ENCODE results near the gene NLRP14. TPM values are rescaled to one million over a fixed set of nuclear protein-coding genes. Genes with fewer than 3 reads are reported as not detected.

Gene NLRP14
- total and polyA plus RNA-seq, 9 of the 15 experiments (the other 6 are each of a cell fraction or from before 2014, with no cell fraction given) = 0.27 to 1.2 (median 0.54) TPM

DNA sequence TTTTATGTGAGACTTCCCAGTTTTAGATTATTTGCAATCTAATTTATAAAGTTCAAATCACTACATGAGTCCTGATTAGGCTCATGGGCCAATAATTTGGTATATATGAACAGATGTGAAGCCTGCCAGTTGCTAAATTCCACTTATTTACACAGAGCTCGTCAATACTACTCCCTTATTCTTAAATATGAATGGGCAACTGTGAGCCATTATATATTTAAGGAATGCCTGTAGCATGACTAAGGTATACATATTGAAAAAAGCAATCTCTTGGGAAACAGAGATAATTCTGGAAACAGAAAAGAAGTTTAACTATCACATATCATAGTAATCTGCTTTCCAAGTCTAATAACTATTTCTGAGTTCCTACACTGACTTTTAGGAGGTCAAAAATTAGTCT is 95.5 kb downstream of the NLRP14 start:
- ChIA-PET CTCF (ENCODE audit: low intra/inter-chr PET ratio) (interaction anchor here (0.5 kb wide), 1 partner anchor 246 kb away, joined by 4 read pairs; no protein-coding TSS in a partner anchor), POLR2A (no interaction called here)
- TF ChIP-seq CREB1 (IDR thresholded peaks at IDR 0.05) (no peak), CREB1 (CRISPR knock-in tag; IDR thresholded peaks at IDR 0.05) (no peak), ZNF121 (CRISPR knock-in tag; conservative IDR thresholded peaks at IDR 0.05) (no peak), E2F4 (CRISPR knock-in tag; IDR thresholded peaks at IDR 0.05; ENCODE audit: low read depth) (no peak), NUFIP1 (IDR thresholded peaks at IDR 0.05; ENCODE audit: partially characterized antibody) (no peak), ZNF707 (CRISPR knock-in tag; conservative IDR thresholded peaks at IDR 0.05) (no peak), NCOR1 (IDR thresholded peaks at IDR 0.05) (no peak), CREM (IDR thresholded peaks at IDR 0.05; ENCODE audit: low read depth) (no peak)
- TF ChIP-seq, protein P1, sequence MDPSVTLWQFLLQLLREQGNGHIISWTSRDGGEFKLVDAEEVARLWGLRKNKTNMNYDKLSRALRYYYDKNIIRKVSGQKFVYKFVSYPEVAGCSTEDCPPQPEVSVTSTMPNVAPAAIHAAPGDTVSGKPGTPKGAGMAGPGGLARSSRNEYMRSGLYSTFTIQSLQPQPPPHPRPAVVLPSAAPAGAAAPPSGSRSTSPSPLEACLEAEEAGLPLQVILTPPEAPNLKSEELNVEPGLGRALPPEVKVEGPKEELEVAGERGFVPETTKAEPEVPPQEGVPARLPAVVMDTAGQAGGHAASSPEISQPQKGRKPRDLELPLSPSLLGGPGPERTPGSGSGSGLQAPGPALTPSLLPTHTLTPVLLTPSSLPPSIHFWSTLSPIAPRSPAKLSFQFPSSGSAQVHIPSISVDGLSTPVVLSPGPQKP (CRISPR knock-in tag; IDR thresholded peaks at IDR 0.05) = no peak
- no peak for DNase-seq (ENCODE audit: extremely low read depth in 1 of 4, low spot score in 3 of 4)
- Histone ChIP-seq H3K4me2 (ENCODE audit: insufficient read depth, low read length) (no peak overlapping the region), H3K4me1 (replicated peaks in 1 of 2; ENCODE audit: control insufficient read depth in 2 of 2, insufficient read depth in 2 of 2, low read length in 2 of 2) (no peaks in the 10 kb centered on the region), H3K27me3 (ENCODE audit: control insufficient read depth in 2 of 2, insufficient read depth in 2 of 2, low read length in 2 of 2) (no peaks in the 10 kb centered on the region), H3K36me3 (ENCODE audit: control insufficient read depth, insufficient read depth, low read length) (no peaks in the 10 kb centered on the region), H4K20me1 (replicated peaks; ENCODE audit: control insufficient read depth, insufficient read depth, low read length) (no peaks in the 10 kb centered on the region), H3K27ac (ENCODE audit: extremely low read depth, low read depth, low read length) (no peak overlapping the region), H3K9me3 (replicated peaks; ENCODE audit: control insufficient read depth, insufficient read depth, low read depth, low read length) (no peaks in the 10 kb centered on the region), H2AFZ (ENCODE audit: low read depth, low read length) (no peak overlapping the region), H3K79me2 (ENCODE audit: control insufficient read depth, insufficient read depth, low read length) (no peaks in the 10 kb centered on the region), H3K4me3 (no peak overlapping the region), H3K9ac (ENCODE audit: insufficient read depth in 1 of 2, low read depth in 2 of 2, low read length in 2 of 2) (no peak overlapping the region), H3K9me1 (ENCODE audit: control insufficient read depth, insufficient read depth, low read length) (no peaks in the 10 kb centered on the region)
- in situ Hi-C loops (cut with MboI) = no loop called here
- intact Hi-C loops (cut with micrococcal nuclease) = no loop called here
- 0% methylated on average over 1 of the region's 1 CpG for WGBS (ENCODE audit: insufficient coverage, low coverage, missing lambda C conversion rate)
- no peak for ATAC-seq
- no TSS peak for BruUV-seq (replicated peaks)
- no peak for FAIRE-seq

Data from K562 (cell line).